H1 (cell line): ENCODE results near the gene IL16. TPM values are rescaled to one million over a fixed set of nuclear protein-coding genes. Genes with fewer than 3 reads are reported as not detected.
A peak's percentile ranks its signal among the peaks of the same experiment; 100 is the strongest.

Source experiments
- ASH2L ChIP-seq: fragments of 200-600, 300-600 bp; sonication (generic); IDR thresholded peaks from one replicate; pipeline ENCODE4 v1.7.1; 2017; ENCODE audit warnings: low read length
- CHD1 ChIP-seq: IDR thresholded peaks from 2 replicates; pipeline ENCODE4 v1.6.1; 2012; ENCODE audit warnings: low read depth, low read length, improper control_type of control experiment
- CHD7 ChIP-seq: fragments of 300-600 bp; sonication (generic); IDR thresholded peaks from 2 replicates; pipeline ENCODE4 v1.7.1; 2012; ENCODE audit warnings: low read length, moderate library complexity, mild to moderate bottlenecking, inconsistent platforms; ENCODE audit not compliant: insufficient replicate concordance
- GTF2F1 ChIP-seq: IDR thresholded peaks from 2 replicates; pipeline ENCODE4 v1.6.1; 2012; ENCODE audit warnings: low read depth, low read length, improper control_type of control experiment, borderline replicate concordance
- MAX ChIP-seq: IDR thresholded peaks from 2 replicates; pipeline ENCODE4 v1.6.1; 2012; ENCODE audit warnings: inconsistent platforms
- NANOG ChIP-seq: IDR thresholded peaks from 2 replicates; pipeline ENCODE4 v1.6.1; 2011; ENCODE audit warnings: low read length, low read depth, mild to moderate bottlenecking, inconsistent platforms; ENCODE audit not compliant: insufficient read depth, poor library complexity, severe bottlenecking
- NRF1 ChIP-seq: IDR thresholded peaks from 2 replicates; pipeline ENCODE4 v1.6.1; 2011; ENCODE audit warnings: mild to moderate bottlenecking, low read depth, low read length, improper control_type of control experiment
- PHF8 ChIP-seq: fragments of 200-600 bp; sonication (generic); conservative IDR thresholded peaks from 2 replicates; pipeline ENCODE4 v1.7.1; 2012; ENCODE audit warnings: low read depth, mild to moderate bottlenecking, inconsistent platforms, low read length, moderate library complexity
- SUZ12 ChIP-seq: fragments of 200-600 bp; sonication (generic); IDR thresholded peaks from 2 replicates; pipeline ENCODE4 v1.6.1; 2012; ENCODE audit warnings: mild to moderate bottlenecking, inconsistent platforms, low read length, moderate library complexity, mixed read lengths
- TCF12 ChIP-seq: IDR thresholded peaks from 2 replicates; pipeline ENCODE4 v1.6.1; 2011; ENCODE audit warnings: low read depth, mild to moderate bottlenecking, low read length
- polyA plus RNA-seq, 7 experiments: library from polyadenylated mRNA; depleted of rRNA in 3 of 7; stranded (reverse) in 5 of 7; unstranded in 2 of 7; fragments of >200 nt in 5 of 7; fragments of 200-250 nt in 2 of 7; gene quantifications; 1 replicate in 5 of 7; 2 replicates in 1 of 7; 4 replicates in 1 of 7; pipeline versions ENCODE4 v1.2.1 to v1.2.3, GENCODE V29; 2011 to 2013; ENCODE audit warnings: missing spikeins in 2 of 7, mixed read lengths in 2 of 7
- total RNA-seq: library from RNA; stranded (reverse); fragmentation: NEBNext Ultra II Directional; extraction: Animal tissue kit (Norgen Biotek cat#: 25700); gene quantifications from 2 replicates; pipeline ENCODE4 v1.2.1, GENCODE V29; 2021

IL16 gene
- total and polyA plus RNA-seq, 2 of the 8 experiments (the other 6 are each of a cell fraction or from before 2014, with no cell fraction given): 0.03 to 0.09 TPM

GRCh38 chr15:81265944-81266775 lies 69.5 kb downstream of the IL16 start (continued):
- no peak for TF ChIP-seq CHD7
- no peak for TF ChIP-seq TCF12
- peak; percentile 96 for TF ChIP-seq MAX
- TF ChIP-seq ASH2L: no peak
- TF ChIP-seq SUZ12: no peak
- no peak for TF ChIP-seq NANOG
- no peak for TF ChIP-seq NRF1
- no peak for TF ChIP-seq CHD1
- TF ChIP-seq GTF2F1: no peak
- TF ChIP-seq PHF8: no peak
